ENCODE data around the gene FBXL7.

DNA sequence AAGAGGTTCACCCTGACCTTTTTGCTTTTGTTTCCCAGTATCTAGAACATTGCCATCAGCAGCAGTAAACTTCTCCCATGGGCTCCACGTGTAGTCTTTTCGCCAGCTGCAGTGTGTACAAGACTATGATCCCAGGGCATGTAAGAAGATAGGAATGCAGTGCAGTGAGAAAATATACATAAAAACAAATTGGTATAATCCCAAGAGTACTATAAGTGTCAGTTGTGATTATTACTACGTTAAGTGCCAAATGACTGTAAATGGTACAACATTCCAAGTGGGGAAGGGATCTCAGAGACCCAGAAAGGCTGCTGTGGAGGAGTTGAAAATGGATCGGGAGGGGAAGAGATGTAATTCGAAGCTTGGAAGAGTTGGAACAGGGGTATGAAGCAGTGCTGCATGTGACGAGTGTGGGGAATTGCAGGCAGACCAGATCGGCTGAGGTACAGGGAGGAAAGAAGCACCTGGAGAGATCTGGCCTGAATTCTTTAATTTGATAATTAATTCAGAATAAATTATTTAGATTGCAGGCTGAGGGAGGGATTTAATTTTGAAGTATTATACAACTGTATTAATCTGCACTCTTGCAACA lies 95.1 kb downstream of the FBXL7 start:
- TF ChIP-seq, protein P1, sequence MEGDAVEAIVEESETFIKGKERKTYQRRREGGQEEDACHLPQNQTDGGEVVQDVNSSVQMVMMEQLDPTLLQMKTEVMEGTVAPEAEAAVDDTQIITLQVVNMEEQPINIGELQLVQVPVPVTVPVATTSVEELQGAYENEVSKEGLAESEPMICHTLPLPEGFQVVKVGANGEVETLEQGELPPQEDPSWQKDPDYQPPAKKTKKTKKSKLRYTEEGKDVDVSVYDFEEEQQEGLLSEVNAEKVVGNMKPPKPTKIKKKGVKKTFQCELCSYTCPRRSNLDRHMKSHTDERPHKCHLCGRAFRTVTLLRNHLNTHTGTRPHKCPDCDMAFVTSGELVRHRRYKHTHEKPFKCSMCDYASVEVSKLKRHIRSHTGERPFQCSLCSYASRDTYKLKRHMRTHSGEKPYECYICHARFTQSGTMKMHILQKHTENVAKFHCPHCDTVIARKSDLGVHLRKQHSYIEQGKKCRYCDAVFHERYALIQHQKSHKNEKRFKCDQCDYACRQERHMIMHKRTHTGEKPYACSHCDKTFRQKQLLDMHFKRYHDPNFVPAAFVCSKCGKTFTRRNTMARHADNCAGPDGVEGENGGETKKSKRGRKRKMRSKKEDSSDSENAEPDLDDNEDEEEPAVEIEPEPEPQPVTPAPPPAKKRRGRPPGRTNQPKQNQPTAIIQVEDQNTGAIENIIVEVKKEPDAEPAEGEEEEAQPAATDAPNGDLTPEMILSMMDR (IDR thresholded peaks at IDR 0.05): no peak
- TF ChIP-seq POLR2A (IDR thresholded peaks at IDR 0.05): no peak
- TF ChIP-seq EP300 (IDR thresholded peaks at IDR 0.05): no peak

All from suprapubic skin (tissue), 3 donors.